Testis (tissue), 2 donors: Measurements from ENCODE around the gene EPHA4.

Experiments used
- POLR2A ChIP-seq: fragments of 450-650 bp; IDR thresholded peaks from one replicate; pipeline ENCODE4 v1.6.1; 2017; ENCODE audit warnings: antibody characterized with exemption, mild to moderate bottlenecking, moderate library complexity
- TF ChIP-seq, protein P1 (sequence below), 3 experiments: fragments of 450-650 bp in 2 of 3; fragments of 200-600 bp in 1 of 3; sonication (generic) in 1 of 3; IDR thresholded peaks; one replicate each; pipeline ENCODE4 v1.5.1; 2016 to 2019; ENCODE audit warnings: antibody characterized with exemption in 3 of 3, mild to moderate bottlenecking in 2 of 3, moderate library complexity in 1 of 3

DNA sequence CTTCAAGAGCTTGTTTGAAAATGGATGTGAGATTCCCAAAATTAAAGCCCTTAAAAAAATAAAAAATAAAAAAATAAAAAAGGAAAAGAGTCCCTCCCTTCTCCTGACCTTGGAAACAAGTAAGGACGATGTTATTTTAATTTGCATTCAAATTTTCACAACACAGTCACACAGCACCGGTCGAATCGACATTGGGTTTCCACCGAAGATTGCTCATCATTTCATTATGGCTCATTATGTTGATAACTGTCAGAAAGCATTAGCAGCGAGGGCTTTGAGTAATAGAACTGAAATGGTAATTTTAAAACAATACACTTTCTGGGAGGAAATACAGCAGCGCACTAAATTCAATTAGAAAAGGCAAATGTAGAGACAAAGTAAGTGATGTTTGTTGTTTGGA, 78.7 kb downstream of the EPHA4 start:
- TF ChIP-seq, protein P1, sequence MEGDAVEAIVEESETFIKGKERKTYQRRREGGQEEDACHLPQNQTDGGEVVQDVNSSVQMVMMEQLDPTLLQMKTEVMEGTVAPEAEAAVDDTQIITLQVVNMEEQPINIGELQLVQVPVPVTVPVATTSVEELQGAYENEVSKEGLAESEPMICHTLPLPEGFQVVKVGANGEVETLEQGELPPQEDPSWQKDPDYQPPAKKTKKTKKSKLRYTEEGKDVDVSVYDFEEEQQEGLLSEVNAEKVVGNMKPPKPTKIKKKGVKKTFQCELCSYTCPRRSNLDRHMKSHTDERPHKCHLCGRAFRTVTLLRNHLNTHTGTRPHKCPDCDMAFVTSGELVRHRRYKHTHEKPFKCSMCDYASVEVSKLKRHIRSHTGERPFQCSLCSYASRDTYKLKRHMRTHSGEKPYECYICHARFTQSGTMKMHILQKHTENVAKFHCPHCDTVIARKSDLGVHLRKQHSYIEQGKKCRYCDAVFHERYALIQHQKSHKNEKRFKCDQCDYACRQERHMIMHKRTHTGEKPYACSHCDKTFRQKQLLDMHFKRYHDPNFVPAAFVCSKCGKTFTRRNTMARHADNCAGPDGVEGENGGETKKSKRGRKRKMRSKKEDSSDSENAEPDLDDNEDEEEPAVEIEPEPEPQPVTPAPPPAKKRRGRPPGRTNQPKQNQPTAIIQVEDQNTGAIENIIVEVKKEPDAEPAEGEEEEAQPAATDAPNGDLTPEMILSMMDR (IDR thresholded peaks at IDR 0.05), result no peak
- no peak for TF ChIP-seq POLR2A
